HCT116 (cell line): ENCODE measurements around the gene GABBR2.

Source experiments
- CTCF ChIP-seq, 3 experiments: fragments of 200-600 bp in 1 of 3; sonication (generic) in 1 of 3; IDR thresholded peaks in 2 of 3; conservative IDR thresholded peaks in 1 of 3; 2 replicates each; pipeline ENCODE4 v1.5.1; 2012 to 2017; ENCODE audit warnings: low read depth in 2 of 3, low read length in 2 of 3, antibody characterized with exemption in 1 of 3, borderline replicate concordance in 1 of 3, control low read depth in 1 of 3, mild to moderate bottlenecking in 1 of 3, mixed read lengths in 1 of 3, mixed run types in 1 of 3, moderate library complexity in 1 of 3; ENCODE audit not compliant: insufficient read depth in 1 of 3
- MAX ChIP-seq: IDR thresholded peaks from 2 replicates; pipeline ENCODE4 v1.6.1; 2012

DNA sequence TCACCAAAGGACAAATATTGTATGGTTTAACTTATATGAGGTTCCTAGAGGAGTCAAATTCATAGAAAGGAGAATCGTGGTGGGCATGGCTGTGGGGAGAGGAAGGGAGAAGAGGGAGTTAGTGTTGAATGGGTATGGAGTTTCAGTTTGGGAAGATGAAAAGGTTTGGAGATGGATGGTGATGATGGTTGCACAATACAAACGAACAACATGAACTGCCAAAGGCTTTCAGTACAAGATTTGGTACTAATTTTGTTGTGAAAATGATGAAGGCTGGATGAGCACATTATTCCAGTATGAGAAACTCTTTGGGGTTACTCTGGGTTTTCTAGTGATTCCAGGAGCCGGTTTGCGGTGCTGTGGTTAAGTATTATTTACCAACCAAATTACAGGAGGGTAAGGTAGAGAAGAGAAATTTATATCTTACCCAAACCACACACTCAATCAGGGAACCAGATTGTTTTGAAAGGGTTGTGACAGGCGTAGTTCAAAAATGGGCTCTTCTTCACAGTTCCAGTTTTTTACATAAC is 341.3 kb downstream of the GABBR2 start:
- TF ChIP-seq CTCF (IDR thresholded peaks at IDR 0.05 in 2 of 3, conservative IDR thresholded peaks at IDR 0.05 in 1 of 3; ENCODE audit: borderline replicate concordance in 1 of 3, insufficient read depth in 1 of 3, low read depth in 2 of 3, low read length in 2 of 3) (no peak), MAX (no peak)
